ENCODE measurements around the gene DCAKD.

Gene DCAKD

GRCh38 chr17:45031231-45032173 lies 19.9 kb downstream of the DCAKD start:
- in situ Hi-C loops (cut with HindIII; ENCODE audit: low sequenced_read_pairs) = no loop called here

GRCh38 chr17:45030733-45031132 lies 20.7 kb downstream of the DCAKD start:
- in situ Hi-C loops (cut with HindIII; ENCODE audit: low sequenced_read_pairs) = no loop called here

- in situ Hi-C loops (cut with HindIII; ENCODE audit: low sequenced_read_pairs) = no loop called here
Observed at GRCh38 chr17:45029758-45030423, 21.5 kb downstream of the DCAKD start.

GRCh38 chr17:45029096-45029495 lies 22.3 kb downstream of the DCAKD start:
- in situ Hi-C loops (cut with HindIII; ENCODE audit: low sequenced_read_pairs) = no loop called here

GRCh38 chr17:45022655-45023339 lies 28.6 kb downstream of the DCAKD start:
- in situ Hi-C loops (cut with HindIII; ENCODE audit: low sequenced_read_pairs) = no loop called here

GRCh38 chr17:45022288-45022648 lies 29.2 kb downstream of the DCAKD start:
- in situ Hi-C loops (cut with HindIII; ENCODE audit: low sequenced_read_pairs) = no loop called here

GRCh38 chr17:45021607-45022287 lies 29.7 kb downstream of the DCAKD start:
- in situ Hi-C loops (cut with HindIII; ENCODE audit: low sequenced_read_pairs) = no loop called here

- in situ Hi-C loops (cut with HindIII; ENCODE audit: low sequenced_read_pairs) = no loop called here
Observed at GRCh38 chr17:45020354-45021138, 30.9 kb downstream of the DCAKD start.

GRCh38 chr17:45018848-45019711 lies 32.4 kb downstream of the DCAKD start:
- in situ Hi-C loops (cut with HindIII; ENCODE audit: low sequenced_read_pairs) = no loop called here

GRCh38 chr17:45018514-45018847 lies 33.0 kb downstream of the DCAKD start:
- in situ Hi-C loops (cut with HindIII; ENCODE audit: low sequenced_read_pairs) = no loop called here

GRCh38 chr17:45016823-45017222 lies 34.6 kb downstream of the DCAKD start:
- in situ Hi-C loops (cut with HindIII; ENCODE audit: low sequenced_read_pairs) = no loop called here

- in situ Hi-C loops (cut with HindIII; ENCODE audit: low sequenced_read_pairs) = no loop called here
Observed at GRCh38 chr17:45016237-45016636, 35.2 kb downstream of the DCAKD start.

GRCh38 chr17:45013021-45013997 lies 38.1 kb downstream of the DCAKD start:
- in situ Hi-C loops (cut with HindIII; ENCODE audit: low sequenced_read_pairs) = no loop called here

- in situ Hi-C loops (cut with HindIII; ENCODE audit: low sequenced_read_pairs) = no loop called here
Observed at GRCh38 chr17:45011767-45012166, 39.7 kb downstream of the DCAKD start.

- in situ Hi-C loops (cut with HindIII; ENCODE audit: low sequenced_read_pairs) = no loop called here
Observed at GRCh38 chr17:45009676-45010467, 41.6 kb downstream of the DCAKD start.

- in situ Hi-C loops (cut with HindIII; ENCODE audit: low sequenced_read_pairs) = no loop called here
Observed at GRCh38 chr17:45008216-45008615, 43.2 kb downstream of the DCAKD start.

- in situ Hi-C loops (cut with HindIII; ENCODE audit: low sequenced_read_pairs) = no loop called here
Observed at GRCh38 chr17:45006927-45007461, 44.4 kb downstream of the DCAKD start.

All from DLD1 (cell line).